H1 (cell line): ENCODE measurements around the gene ERI3. TPM values are rescaled to one million over a fixed set of nuclear protein-coding genes. Genes with fewer than 3 reads are reported as not detected.

Experiments
- CHD7 ChIP-seq: fragments of 300-600 bp; sonication (generic); IDR thresholded peaks from 2 replicates; pipeline ENCODE4 v1.7.1; 2012; ENCODE audit warnings: low read length, moderate library complexity, mild to moderate bottlenecking, inconsistent platforms; ENCODE audit not compliant: insufficient replicate concordance
- JUN ChIP-seq: IDR thresholded peaks from 2 replicates; pipeline ENCODE4 v1.6.1; 2011; ENCODE audit warnings: low read depth, mild to moderate bottlenecking, improper control_type of control experiment, low read length
- MAFK ChIP-seq: IDR thresholded peaks from 2 replicates; pipeline ENCODE4 v1.6.1; 2012; ENCODE audit warnings: low read depth, mild to moderate bottlenecking, improper control_type of control experiment, low read length
- SAP30 ChIP-seq: fragments of 300-600 bp; sonication (generic); IDR thresholded peaks from 2 replicates; pipeline ENCODE4 v1.7.1; 2012; ENCODE audit warnings: low read length, moderate library complexity, mild to moderate bottlenecking, inconsistent platforms; ENCODE audit not compliant: insufficient read depth, insufficient replicate concordance
- SUZ12 ChIP-seq: fragments of 200-600 bp; sonication (generic); IDR thresholded peaks from 2 replicates; pipeline ENCODE4 v1.6.1; 2012; ENCODE audit warnings: mild to moderate bottlenecking, inconsistent platforms, low read length, moderate library complexity, mixed read lengths
- TBP ChIP-seq: IDR thresholded peaks from 2 replicates; pipeline ENCODE4 v1.6.1; 2011; ENCODE audit warnings: low read depth, low read length, improper control_type of control experiment
- TEAD4 ChIP-seq: IDR thresholded peaks from 2 replicates; pipeline ENCODE4 v1.6.1; 2012; ENCODE audit warnings: low read depth, low read length, inconsistent platforms, mixed read lengths
- polyA plus RNA-seq, 7 experiments: library from polyadenylated mRNA; depleted of rRNA in 3 of 7; stranded (reverse) in 5 of 7; unstranded in 2 of 7; fragments of >200 nt in 5 of 7; fragments of 200-250 nt in 2 of 7; gene quantifications; 1 replicate in 5 of 7; 2 replicates in 1 of 7; 4 replicates in 1 of 7; pipeline versions ENCODE4 v1.2.1 to v1.2.3, GENCODE V29; 2011 to 2013; ENCODE audit warnings: missing spikeins in 2 of 7, mixed read lengths in 2 of 7
- total RNA-seq: library from RNA; stranded (reverse); fragmentation: NEBNext Ultra II Directional; extraction: Animal tissue kit (Norgen Biotek cat#: 25700); gene quantifications from 2 replicates; pipeline ENCODE4 v1.2.1, GENCODE V29; 2021

The ERI3 gene
- total and polyA plus RNA-seq, 2 of the 8 experiments (the other 6 are each of a cell fraction or from before 2014, with no cell fraction given): 81.1 to 199 TPM

- TF ChIP-seq TBP: no peak
- TF ChIP-seq SUZ12: no peak
- TF ChIP-seq TEAD4: 0 out of 2 replicates have a peak, but pooled peaks have one; percentile 44
- no peak for TF ChIP-seq MAFK
- no peak for TF ChIP-seq SAP30
- no peak for TF ChIP-seq JUN
- no peak for TF ChIP-seq CHD7
Measured at GRCh38 chr1:44318097-44319088, 36.7 kb downstream of the ERI3 start (continued).
